Activated T-cell treated with anti-CD3 and anti-CD28 coated beads for 1 hour (primary cell): ENCODE data around the gene STT3B.

Experiments used
- DNase-seq: peaks from one replicate; pipeline ENCODE4 v3.0.0-alpha.2; 2020; ENCODE audit warnings: low read depth

Gene STT3B

DNA sequence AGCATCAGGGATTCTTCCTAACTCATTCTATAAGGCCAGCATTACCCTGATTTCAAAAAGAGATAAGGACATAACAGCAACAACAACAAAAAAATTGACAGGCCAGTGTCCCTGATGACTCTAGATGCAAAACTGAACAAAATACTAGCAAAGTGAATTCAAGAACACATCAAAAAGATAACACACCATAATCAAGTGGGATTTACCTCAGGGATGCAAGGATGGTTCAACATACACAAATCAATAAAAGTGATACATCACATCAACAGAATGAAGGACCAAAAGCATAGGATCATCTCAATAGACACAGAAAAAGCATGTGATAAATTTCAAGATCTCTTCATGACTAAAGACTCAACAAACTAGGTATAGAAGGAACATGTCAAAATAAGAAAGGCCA lies 119.6 kb downstream of the STT3B start:
- no peak for DNase-seq

- DNase-seq: no peak
Observed at GRCh38 chr3:31653464-31653863, 120.7 kb downstream of the STT3B start.

GRCh38 chr3:31654998-31655397 lies 122.3 kb downstream of the STT3B start:
- no peak for DNase-seq

- no peak for DNase-seq
Observed at GRCh38 chr3:31659246-31659645, 126.5 kb downstream of the STT3B start.

GRCh38 chr3:31661286-31661685 lies 128.6 kb downstream of the STT3B start:
- DNase-seq: no peak

DNA sequence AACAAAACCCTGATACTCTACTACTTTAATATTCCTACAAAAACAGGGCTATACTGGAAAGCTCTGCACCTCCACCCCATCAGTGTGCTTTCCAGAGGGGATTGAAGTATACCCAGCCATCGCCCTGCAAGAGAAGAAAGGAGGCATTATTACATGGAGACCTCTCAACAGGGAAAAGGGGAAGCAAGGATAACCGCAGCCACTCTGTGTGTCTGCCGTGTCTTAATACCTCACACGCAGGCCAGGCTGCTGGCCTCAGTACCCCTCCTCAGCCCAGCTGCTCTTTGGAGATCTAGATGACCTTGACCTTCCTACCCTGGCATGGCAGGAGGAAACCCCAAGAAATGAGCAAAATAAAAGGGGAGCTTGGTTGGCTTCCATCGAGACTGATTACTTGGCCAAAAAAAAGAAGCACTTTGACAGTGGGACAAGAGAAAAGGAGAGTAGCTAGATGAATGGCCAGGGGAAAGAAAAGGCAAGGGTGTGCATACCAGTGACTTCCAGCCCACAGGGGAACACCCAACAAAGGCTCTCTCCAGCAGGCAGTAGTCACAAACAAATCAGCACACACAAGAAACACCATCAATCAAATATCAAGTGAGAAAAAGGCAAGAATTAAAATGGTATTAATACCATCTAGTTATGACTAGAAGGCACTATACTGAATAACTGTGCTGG lies 129.4 kb downstream of the STT3B start:
- no peak for DNase-seq

GRCh38 chr3:31664031-31664430 lies 131.3 kb downstream of the STT3B start:
- no peak for DNase-seq

- DNase-seq: no peak
Observed at GRCh38 chr3:31667582-31667981, 134.9 kb downstream of the STT3B start.

DNA sequence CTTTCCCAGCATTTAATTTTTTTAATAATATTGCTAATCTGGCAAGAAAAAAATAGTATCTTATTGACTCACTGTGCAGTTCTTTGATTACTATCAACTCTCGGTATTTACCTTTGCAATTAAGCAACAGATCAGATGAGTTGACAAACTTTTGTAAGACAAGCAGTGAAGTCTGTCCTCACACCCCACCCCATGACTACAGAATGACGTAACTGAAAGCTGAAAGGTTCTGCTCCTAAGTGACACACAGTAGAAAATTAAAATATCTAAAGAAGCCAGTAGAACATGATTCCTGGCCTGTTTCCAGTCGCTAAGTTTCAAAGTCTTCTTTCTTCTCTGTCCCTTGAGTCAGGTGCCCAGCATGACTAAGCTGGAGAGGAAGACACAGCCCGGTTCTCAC lies 135.5 kb downstream of the STT3B start:
- DNase-seq: no peak

DNA sequence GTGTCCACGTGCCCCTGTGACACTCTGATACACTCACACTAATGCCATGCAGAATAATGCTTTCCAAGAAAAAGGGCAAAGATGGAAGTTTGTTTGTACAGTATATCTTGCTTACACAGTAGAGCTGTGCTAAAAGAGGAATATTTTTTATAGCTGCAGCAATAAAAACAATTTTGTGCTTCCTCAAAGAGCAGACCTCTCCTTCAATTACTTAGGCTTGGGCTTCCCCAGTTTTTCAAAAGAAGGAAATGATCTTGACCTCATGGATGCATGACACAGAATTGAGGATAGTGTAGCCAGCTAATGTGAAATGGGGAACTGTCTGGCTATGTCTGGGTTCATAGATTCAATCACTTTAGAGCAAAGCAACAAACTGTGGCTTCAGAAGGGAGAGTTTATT lies 137.4 kb downstream of the STT3B start:
- DNase-seq: no peak

- DNase-seq: no peak
Observed at GRCh38 chr3:31670722-31671121, 138.0 kb downstream of the STT3B start.

DNA sequence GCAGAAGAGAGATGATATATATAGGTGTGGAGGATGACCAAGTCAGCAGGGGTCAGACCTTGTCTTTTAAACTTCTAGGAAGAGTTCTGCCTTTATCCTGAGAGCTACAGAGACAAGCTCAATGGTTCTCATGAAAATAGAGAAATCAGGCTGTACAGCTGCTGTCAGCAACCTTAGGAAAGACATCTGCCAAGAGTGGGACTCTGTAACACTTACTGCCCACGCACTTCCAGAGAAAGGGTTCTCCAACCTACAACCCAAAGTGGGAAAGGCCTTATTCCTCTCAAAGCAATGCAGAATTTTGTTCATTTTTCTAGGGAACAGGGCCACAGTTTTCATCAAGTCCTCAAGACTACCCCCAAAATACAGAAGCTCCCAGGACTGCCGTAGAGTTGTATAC lies 138.7 kb downstream of the STT3B start:
- no peak for DNase-seq

GRCh38 chr3:31671976-31672375 lies 139.3 kb downstream of the STT3B start:
- no peak for DNase-seq

- no peak for DNase-seq
Observed at GRCh38 chr3:31673950-31674349, 141.2 kb downstream of the STT3B start.

GRCh38 chr3:31676556-31676955 lies 143.8 kb downstream of the STT3B start:
- no peak for DNase-seq

GRCh38 chr3:31680072-31680870 lies 147.5 kb downstream of the STT3B start:
- DNase-seq: no peak
